Measurements from ENCODE around the gene ZNF280C.
"Not testable (repeated sequence)": the region's sequence is repeated elsewhere in the genome, so short reads cannot be mapped to it uniquely, and the experiment has no call there.

The ZNF280C gene, protein sequence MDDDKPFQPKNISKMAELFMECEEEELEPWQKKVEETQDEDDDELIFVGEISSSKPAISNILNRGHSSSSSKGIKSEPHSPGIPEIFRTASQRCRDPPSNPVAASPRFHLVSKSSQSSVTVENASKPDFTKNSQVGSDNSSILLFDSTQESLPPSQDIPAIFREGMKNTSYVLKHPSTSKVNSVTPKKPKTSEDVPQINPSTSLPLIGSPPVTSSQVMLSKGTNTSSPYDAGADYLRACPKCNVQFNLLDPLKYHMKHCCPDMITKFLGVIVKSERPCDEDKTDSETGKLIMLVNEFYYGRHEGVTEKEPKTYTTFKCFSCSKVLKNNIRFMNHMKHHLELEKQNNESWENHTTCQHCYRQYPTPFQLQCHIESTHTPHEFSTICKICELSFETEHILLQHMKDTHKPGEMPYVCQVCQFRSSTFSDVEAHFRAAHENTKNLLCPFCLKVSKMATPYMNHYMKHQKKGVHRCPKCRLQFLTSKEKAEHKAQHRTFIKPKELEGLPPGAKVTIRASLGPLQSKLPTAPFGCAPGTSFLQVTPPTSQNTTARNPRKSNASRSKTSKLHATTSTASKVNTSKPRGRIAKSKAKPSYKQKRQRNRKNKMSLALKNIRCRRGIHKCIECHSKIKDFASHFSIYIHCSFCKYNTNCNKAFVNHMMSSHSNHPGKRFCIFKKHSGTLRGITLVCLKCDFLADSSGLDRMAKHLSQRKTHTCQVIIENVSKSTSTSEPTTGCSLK

DNA sequence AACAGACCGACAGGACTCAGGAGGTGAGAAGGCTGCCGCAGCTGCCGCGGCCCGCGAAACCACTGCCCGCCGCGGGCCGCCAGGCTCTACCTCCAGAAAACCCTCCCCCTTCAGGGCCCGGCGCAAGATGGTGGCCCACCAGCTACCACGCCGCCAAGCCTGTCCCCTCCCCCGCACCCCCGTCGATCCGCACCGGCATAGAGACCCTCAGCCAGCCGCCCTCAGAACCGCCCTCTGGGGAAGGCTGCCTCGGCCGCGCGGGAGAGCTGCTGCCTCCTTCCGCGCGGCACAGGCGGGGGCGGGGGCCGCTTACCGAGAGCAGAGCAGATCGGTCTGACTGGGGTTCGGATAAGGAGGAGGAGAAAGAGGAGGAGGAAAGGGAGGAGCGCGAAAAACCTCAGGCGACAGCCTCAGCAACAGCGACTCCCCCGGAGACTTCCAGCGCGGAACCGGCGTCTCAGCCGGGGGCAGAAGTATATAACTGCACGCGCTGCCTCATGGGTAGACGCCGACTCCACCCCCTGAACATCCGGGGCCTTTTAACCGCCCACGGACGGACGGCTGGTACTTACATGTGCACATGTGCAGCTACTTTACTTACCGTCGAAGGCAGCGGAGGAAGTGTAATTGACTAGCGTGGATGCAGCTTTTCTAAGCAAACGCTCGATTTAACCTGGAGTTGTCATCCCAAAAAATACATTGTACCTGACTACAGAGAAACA is at the start of gene ZNF280C:
Gene ZNF280C (minus strand): TSS at position 451 of the 722 bp plus-strand sequence. CDS start 8,450 bp downstream, outside the sequence.
- FAIRE-seq (no peak), DNase-seq (ENCODE audit: low spot score) (peak; percentile 77)

DNA sequence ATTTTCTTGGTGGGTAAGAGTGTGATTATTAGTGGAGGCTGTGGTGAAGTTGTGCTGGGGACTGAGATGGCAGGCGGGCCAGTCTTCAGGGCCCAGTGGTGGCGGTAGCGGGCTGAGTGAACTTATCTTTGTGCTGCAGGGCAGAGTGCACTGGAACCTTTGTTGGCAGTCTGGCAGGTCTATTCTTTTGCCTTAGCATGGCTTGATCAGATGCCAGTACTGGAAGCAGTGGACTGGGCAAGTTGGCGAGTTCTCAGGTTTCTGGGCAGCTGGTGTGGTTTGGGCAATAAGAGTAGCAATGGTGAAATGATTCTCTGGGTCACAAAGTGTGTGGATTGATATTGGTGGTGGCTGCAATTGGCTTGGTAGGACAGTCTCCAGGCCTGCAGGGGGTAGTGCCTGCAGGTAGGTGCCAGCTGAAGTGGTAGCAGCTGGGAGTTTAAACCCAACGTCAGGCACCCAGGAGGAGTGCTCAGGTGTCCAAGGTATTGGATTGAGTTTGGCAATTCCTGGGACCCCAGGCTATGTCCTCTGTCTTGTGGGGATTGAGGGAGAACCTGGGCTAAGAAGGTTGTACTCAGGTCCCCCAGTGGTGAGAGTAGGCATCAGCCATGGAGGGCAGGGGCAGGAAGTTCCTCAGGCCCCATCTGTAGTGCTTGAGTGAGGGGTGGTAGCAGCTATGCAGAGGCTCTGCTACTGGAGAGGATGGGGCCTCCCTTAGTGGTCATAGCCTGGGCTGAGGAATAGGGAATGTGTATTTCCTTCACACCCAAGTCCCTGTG is 36.1 kb upstream of the ZNF280C start:
- no peak for FAIRE-seq
- no peak for DNase-seq (ENCODE audit: low spot score)

DNA sequence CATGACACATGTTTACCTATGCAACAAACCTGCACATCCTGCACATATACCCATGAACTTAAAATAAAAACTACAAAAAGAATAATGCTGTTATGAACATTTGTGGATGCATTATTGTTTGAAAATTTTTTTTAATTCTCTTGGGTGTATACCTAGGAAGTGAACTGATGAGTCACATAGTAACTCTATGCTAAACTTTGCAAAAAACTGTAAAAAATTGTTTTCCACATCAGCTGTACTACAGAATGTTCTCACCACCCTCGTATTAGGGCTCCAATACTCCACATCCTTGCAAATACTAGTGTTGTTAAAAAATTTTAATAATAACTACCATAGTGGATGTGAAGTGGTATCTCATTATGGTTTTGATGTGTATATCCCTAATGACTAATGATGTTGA is 33.3 kb upstream of the ZNF280C start:
- DNase-seq (ENCODE audit: low spot score) (no peak), FAIRE-seq (no peak)

DNA sequence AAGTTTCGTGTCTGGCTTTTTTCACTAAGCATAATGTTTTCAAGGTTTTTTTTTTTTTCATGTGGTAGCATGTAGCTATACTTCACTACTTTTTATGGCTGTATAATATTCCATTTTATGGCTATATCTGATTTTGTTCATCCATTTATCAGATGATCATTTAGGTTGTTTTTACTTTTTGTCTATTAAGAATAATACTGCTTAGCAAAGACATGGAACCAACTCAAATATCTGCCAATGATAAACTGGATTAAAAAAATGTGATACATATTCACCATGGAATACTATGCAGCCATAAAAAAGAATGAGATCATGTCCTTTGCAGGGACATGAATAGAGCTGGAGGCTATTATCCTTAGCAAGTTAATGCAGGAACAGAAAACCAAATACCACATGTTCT is 32.7 kb upstream of the ZNF280C start:
- DNase-seq (ENCODE audit: low spot score), result no peak
- no peak for FAIRE-seq

GRCh38 chrX:130300010-130300282 is 31.2 kb upstream of the ZNF280C start:
- DNase-seq (ENCODE audit: low spot score) (no peak), FAIRE-seq (no peak)

DNA sequence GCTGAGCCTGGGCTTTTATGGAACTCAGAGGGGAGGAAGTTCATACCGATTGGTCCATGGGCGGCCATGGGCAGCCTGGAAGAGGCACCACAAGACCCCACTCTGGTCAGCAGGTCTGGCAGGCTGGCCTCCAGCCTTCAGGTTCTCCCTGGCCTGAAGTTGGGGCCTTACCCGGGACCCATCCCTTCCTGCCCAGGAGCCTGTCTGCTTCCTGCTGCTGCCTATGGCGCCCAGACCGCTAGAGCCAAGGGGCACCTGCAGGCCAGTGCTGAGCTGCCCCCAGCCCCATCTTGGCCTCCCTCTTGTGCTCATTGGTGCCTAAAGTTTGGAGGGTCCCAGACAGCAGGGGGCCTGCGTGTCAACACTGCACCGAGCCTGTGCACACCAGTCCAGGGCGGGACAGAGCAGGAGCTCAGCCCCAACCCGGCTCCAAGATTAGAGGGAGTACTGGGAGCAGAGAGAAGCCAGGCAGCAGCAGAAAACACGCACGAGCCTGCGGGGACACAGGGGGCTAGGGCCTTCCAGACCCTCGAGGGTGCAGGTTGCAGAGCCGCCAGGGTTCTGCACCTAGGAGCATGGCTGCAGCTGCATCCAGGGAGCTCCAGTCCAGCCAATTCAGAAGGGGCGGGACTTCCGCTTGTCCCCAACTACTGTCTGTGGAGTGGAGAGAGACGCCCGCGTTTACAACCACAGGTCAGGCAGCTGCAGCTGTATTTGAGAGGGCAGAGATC is 30.7 kb upstream of the ZNF280C start:
- no peak for FAIRE-seq

GRCh38 chrX:130296743-130297142 is 28.0 kb upstream of the ZNF280C start:
- no peak for DNase-seq (ENCODE audit: low spot score)
- FAIRE-seq, result no peak

More for the DNA sequence above, 30.7 kb upstream of the ZNF280C start:
- DNase-seq (ENCODE audit: low spot score), result no peak

GRCh38 chrX:130296297-130296678 is 27.6 kb upstream of the ZNF280C start:
- DNase-seq (ENCODE audit: low spot score) (no peak), FAIRE-seq (no peak)

- no peak for FAIRE-seq
- DNase-seq (ENCODE audit: low spot score), result no peak
These were observed 27.0 kb upstream of the ZNF280C start for GRCh38 chrX:130295519-130296296.

GRCh38 chrX:130287071-130287770 is 18.5 kb upstream of the ZNF280C start:
- DNase-seq (ENCODE audit: low spot score), result no peak
- no peak for FAIRE-seq

DNA sequence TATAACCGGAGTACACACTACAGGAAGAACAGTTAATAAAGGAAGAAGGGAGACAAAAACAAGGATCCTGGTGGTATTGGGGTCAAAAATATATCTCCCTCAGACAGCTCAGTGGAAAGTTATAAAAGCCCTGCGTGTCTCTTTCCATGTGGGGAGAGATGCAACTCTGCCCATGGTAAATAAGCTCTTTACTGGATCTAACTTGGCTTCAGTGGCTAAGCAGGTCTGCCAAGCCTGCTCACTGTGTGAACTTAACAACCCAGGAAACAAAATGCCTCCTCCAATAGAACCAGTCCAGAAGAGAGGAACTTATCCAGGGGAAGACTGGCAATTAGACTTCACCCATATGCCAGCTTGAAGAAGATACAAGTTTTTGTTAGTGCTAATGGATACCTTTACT is 17.0 kb upstream of the ZNF280C start:
- DNase-seq (ENCODE audit: low spot score) (no peak), FAIRE-seq (no peak)

- no peak for FAIRE-seq
- DNase-seq (ENCODE audit: low spot score), result no peak
These were observed 16.4 kb upstream of the ZNF280C start for GRCh38 chrX:130285069-130285620.

DNA sequence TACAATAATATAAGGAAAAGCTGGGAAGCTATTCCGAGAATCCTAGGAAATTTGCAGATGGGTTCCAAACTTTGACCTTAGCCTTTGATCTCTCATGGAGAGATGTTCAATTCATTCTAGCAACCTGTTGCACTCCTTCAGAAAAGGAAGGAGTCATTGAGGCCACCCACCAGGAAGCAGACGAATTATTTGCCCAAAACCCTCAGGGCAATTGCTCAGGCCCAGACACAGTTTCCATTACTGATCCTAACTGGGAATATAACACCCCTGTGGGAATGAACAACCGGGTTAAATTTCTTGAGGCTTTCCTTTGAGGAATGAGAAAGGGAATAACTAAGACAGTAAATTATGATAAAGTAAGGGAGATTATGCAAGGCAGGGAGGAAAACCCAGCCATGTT is 13.5 kb upstream of the ZNF280C start:
- DNase-seq (ENCODE audit: low spot score), result no peak
- no peak for FAIRE-seq

- FAIRE-seq (no peak), DNase-seq (ENCODE audit: low spot score) (no peak)
These were observed 12.2 kb upstream of the ZNF280C start for GRCh38 chrX:130280901-130281300.

- not testable (repeated sequence) for FAIRE-seq; DNase-seq (ENCODE audit: low spot score)
These were observed 3.6 kb upstream of the ZNF280C start for GRCh38 chrX:130272253-130272652.

- not testable (repeated sequence) for FAIRE-seq; DNase-seq (ENCODE audit: low spot score)
These were observed 692 bp upstream of the ZNF280C start for GRCh38 chrX:130269391-130269790.

DNA sequence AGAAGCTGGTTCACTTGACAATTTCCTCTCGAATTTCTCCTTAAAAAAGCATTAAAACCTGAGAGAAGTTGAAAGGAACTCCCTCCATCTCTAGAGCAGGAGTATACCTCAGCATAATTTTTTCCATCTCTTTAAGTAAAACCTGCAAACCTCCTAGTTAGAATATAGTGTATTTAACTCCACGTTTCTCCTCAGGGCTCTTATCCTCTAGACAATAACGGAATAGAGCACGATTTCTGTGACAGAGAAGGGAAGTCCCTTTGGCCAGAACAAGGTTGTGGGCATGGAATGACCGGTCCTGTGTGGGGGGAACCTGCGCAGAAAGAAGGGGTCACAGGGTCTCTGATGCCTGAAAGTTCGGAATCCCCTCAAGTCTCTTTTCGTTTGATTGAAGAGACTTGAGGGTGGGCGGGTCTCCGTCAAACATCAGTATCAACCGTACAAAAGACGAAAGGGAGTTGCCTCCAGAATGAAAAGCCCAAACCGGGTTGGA is 697 bp downstream of the ZNF280C start:
- FAIRE-seq (no peak), DNase-seq (ENCODE audit: low spot score) (no peak)

- FAIRE-seq (no peak), DNase-seq (ENCODE audit: low spot score) (no peak)
These were observed 4.1 kb downstream of the ZNF280C start for GRCh38 chrX:130264573-130264972.

DNA sequence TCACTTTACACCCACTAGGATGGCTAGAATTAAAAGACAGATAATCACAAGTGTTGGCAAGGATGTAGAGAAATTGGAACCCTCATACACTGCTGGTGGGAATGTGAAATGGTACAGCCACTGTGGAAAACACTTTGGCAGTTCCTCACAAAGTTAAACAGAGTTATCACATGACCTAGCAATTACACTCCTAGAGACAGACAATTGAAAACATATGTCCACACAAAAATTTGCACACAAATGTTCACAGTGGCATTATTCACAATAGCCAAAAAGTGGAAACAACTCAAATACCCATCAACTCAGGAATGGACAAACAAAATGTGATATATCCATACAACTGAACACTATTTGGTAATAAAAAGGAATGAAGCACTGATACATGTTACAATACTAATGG is 5.7 kb downstream of the ZNF280C start:
- FAIRE-seq (no peak), DNase-seq (ENCODE audit: low spot score) (no peak)
